ENCODE data around the gene SF3B5.
"Not testable (repeated sequence)": the region's sequence is repeated elsewhere in the genome, so short reads cannot be mapped to it uniquely, and the experiment has no call there.

SF3B5 gene

DNA sequence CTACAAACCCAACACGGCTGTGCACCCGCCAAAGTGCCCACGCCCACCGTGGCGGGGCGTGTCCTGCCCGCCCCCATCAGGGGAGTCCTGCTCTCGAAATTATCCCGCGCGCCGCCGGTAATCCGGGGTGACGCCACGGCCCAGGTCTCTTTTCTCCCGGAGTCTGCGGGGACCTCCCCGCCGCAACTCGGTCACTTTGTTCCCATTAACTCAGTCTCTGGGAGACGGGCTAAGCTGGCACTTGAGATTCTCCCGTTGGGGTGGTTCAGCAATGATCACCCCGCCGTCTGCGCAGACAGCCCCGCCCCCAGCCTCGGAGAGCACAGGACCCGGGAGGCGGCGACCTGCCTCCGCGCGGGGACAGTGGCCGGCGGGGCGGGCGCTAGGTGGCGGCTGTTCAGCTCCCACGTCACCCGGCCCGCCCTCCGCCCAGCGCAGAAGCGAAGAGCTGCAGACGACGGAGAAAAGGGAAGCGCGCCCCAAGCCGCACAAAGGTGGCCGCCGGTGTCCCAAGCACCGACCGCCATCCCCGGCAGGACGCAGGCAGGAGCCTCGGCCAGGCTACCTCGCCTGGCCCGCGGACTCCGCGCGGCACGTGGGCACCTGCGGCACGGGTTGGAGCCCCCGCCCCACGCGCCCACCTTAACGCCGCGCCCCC, 31.5 kb downstream of the SF3B5 start:
- peak in 13 of 14 donors; percentile 9 to 67 (median 39) for DNase-seq

DNA sequence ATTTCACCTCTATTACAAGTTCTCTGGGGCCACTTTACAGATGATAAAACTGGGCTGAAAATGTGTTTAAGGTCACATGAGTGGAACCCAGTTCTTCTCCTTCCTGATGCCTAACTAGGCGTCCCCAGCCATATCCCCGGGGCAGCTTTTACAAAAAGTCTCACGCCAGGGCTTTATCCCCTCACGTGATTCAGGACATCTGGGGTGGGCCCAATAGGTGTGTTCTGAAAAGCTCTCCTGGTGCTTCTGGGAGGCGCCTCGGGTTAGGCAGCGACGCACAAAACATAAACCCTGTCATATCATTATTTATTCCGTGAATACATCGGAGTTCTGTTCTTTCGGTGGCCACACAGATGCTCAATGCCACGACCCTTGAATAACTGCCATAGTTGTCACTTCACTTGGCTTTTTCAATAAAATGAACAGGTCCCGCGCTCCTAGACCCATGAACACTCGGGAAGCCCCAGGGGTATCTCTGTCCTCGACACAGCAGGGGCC, 32.1 kb downstream of the SF3B5 start:
- peak in 1 of 14 donors; percentile 28 for DNase-seq

GRCh38 chr6:144062786-144063185, 32.6 kb downstream of the SF3B5 start:
- no peak for DNase-seq

DNA sequence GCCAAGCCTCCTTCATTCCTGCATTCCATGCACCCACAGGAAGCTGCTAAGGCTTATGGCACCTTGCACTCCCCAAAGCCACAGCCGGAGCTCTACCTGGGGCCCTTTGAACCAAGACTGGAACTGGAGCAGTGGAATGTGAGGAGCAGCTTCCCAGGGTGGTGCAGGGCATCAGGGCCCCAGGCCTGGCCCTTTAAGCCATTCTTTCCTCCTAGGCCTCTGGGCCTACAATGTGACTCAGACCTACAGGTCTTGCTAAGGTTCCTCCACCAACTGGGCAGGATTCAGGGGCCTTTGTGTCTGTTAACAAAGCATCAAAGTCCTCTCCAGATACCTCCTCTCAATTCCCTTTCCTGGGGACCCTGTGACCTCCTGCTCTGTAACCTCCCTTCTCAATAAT, 36.2 kb downstream of the SF3B5 start:
- DNase-seq: no peak

DNA sequence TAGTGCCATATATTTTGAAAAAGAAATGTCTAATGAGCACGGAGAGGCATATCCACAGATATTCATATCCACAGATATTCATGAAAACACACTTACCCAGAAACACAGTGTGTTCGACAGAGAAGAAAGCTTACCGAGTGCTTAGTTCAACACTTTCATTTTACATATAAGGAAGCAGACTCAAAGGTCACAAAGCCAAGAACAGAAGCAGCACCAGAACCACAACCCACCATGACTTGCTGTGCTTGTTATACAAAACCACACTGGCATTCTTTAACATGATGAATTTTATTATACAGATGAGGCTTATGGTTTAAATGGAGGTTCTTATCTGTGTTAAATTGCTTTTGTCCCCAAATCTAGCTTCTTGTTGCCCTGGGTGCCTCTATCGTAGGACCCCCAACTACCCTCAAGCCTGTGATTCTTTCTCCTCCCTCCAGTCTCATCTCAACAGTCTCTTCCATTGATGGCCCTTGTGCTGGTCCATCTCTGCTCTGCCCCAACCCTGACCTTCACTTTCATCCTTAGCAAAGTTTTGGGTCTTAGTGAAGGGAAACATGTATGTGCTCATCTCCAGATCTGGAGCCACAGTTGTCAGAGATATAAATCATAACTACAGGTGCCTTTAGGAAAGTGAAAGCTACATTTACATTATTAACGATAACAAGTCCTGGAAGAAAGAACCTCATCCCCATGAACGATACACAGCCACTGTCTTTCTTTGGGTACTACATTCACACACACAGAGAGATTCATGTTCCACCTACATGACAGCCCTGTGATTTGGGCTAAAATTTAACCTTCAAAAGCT, 40.0 kb downstream of the SF3B5 start:
- DNase-seq: no peak

GRCh38 chr6:144053601-144054000, 41.8 kb downstream of the SF3B5 start:
- DNase-seq: no peak

- DNase-seq: no peak
Observed at GRCh38 chr6:144052488-144052887, 42.9 kb downstream of the SF3B5 start.

DNA sequence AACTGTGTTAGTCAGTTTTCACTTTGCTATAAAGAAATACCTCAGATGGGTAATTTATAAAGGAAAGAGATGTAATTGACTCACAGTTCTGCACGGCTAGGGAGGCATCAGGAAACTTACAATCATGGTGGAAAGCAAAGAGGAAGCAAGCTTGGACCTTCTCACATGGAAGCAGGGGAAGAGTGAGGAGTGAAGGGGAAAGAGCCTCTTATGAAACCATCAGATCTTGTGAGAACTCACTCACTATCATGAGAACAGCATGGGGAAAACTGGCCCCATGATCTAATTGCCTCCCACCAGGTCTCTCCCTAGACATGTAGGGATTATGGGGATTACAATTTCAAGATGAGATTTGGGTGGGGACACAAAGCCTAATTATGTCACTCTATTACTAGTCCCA, 46.0 kb downstream of the SF3B5 start:
- no peak for DNase-seq

- DNase-seq: no peak
Observed at GRCh38 chr6:144047688-144048087, 47.7 kb downstream of the SF3B5 start.

GRCh38 chr6:144046672-144047071, 48.7 kb downstream of the SF3B5 start:
- not testable (repeated sequence) for DNase-seq

DNA sequence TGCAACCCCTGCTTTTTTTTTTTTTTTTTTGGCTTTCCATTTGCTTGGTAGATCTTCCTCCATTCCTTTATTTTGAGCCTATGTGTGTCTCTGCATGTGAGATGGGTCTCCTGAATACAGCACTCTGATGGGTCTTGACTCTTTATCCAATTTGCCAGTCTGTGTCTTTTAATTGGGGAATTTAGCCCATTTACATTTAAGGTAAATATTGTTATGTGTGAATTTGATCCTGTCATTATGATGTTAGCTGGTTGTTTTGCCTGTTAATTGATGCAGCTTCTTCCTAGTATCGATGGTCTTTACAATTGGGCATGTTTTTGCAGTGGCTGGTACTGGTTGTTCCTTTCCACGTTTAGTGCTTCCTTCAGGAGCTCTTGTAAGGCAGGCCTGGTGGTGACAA, 50.4 kb downstream of the SF3B5 start:
- DNase-seq: not testable (repeated sequence)

Measured in C1 segment of cervical spinal cord (tissue), 14 donors.